Measurements from ENCODE around the gene CD46. TPM values are rescaled to one million over a fixed set of nuclear protein-coding genes. Genes with fewer than 3 reads are reported as not detected.
A peak's percentile ranks its signal among the peaks of the same experiment; 100 is the strongest.

The CD46 gene
- total and polyA plus RNA-seq, 11 donors, result 40.6 to 133 (median 93.9) TPM

DNA sequence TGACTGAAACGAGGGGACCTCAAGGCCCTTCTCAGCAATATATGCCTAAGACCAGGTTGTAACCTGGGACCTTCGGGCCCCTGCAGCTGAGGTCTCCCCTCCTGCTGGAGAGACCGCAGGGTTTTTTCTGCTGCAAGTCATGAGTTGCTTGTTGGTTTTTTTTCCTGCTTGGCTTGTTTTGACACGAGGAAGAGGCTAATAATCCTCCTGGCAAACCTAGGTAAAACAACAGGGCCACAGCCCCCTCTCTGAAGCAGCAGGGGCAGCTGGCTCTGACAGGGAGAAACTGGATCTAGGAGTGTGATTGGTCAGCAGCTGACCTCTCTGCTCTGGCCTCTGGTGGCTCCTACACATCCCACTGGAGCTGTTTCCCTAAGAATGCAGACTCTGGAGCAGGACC is 90.0 kb downstream of the CD46 start:
- no peaks in the 10 kb centered on the region for H3K9me3 ChIP-seq
- no peak for ATAC-seq
- no peak for DNase-seq
- no peaks in the 10 kb centered on the region for H3K27me3 ChIP-seq
- intact Hi-C loops (cut with DNase I), result no loop called here
- H3K4me3 ChIP-seq, result no peak overlapping the region
- peaks cover 4 to 79% (median 54%) of the 10 kb centered on the region in 12 donors for H3K4me1 ChIP-seq
- 68 to 77% (median 72%) methylated on average over 4 of the region's 4 CpGs for WGBS, 4 donors
- no peak overlapping the region for H3K27ac ChIP-seq
- TF ChIP-seq, protein P1, sequence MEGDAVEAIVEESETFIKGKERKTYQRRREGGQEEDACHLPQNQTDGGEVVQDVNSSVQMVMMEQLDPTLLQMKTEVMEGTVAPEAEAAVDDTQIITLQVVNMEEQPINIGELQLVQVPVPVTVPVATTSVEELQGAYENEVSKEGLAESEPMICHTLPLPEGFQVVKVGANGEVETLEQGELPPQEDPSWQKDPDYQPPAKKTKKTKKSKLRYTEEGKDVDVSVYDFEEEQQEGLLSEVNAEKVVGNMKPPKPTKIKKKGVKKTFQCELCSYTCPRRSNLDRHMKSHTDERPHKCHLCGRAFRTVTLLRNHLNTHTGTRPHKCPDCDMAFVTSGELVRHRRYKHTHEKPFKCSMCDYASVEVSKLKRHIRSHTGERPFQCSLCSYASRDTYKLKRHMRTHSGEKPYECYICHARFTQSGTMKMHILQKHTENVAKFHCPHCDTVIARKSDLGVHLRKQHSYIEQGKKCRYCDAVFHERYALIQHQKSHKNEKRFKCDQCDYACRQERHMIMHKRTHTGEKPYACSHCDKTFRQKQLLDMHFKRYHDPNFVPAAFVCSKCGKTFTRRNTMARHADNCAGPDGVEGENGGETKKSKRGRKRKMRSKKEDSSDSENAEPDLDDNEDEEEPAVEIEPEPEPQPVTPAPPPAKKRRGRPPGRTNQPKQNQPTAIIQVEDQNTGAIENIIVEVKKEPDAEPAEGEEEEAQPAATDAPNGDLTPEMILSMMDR (IDR thresholded peaks at IDR 0.05), result no peak
- peaks cover 0 to 36% (median 0%) of the 10 kb centered on the region in 9 donors for H3K36me3 ChIP-seq

GRCh38 chr1:207842506-207842905 is 90.7 kb downstream of the CD46 start:
- no peak for TF ChIP-seq POLR2A (IDR thresholded peaks at IDR 0.05)
- TF ChIP-seq, protein P1 (IDR thresholded peaks at IDR 0.05), result no peak
- intact Hi-C loops (cut with DNase I), result no loop called here
- Histone ChIP-seq H3K9me3 (no peaks in the 10 kb centered on the region), H3K27me3 (no peaks in the 10 kb centered on the region), H3K4me1 (peaks cover 4 to 79% (median 51%) of the 10 kb centered on the region in 12 donors), H3K36me3 (peaks cover 0 to 36% (median 0%) of the 10 kb centered on the region in 9 donors), H3K27ac (no peak overlapping the region), H3K4me3 (no peak overlapping the region)
- DNase-seq (no peak), ATAC-seq (no peak)
- 79 to 91% (median 85%) methylated on average over 5 to 6 of the region's 6 CpGs for WGBS, 4 donors

- WGBS, 4 donors, result 84 to 90% (median 85%) methylated on average over 2 of the region's 2 CpGs
- Histone ChIP-seq H3K27ac (peak overlapping the region in 2 of 12 donors; percentile 47 to 59), H3K36me3 (peaks cover 0 to 36% (median 0%) of the 10 kb centered on the region in 9 donors), H3K9me3 (no peaks in the 10 kb centered on the region), H3K4me1 (peaks cover 8 to 81% (median 51%) of the 10 kb centered on the region in 12 donors), H3K4me3 (no peak overlapping the region), H3K27me3 (no peaks in the 10 kb centered on the region)
- ATAC-seq (no peak), DNase-seq (no peak)
- TF ChIP-seq, protein P1 (IDR thresholded peaks at IDR 0.05), result no peak
- TF ChIP-seq POLR2A (IDR thresholded peaks at IDR 0.05), result no peak
- intact Hi-C loops (cut with DNase I), result no loop called here
Measured at GRCh38 chr1:207844371-207844770, 92.5 kb downstream of the CD46 start.

MicroRNAs within 50 kb of the gene (microRNA counts, 767-probe panel; counts per million panel counts)
- microRNA hsa-miR-29b-3p, result 4,294 to 4,867 counts per million in 2 donors
- 4,382 to 4,590 counts per million in 2 donors for microRNA hsa-miR-29c-3p

Other genes starting within 250 kb of the CD46 start
- gene CR1L, start 106.9 kb upstream of the CD46 start, total RNA-seq, result 1 to 10 TPM in 1 of 9 donors, under 1 TPM in 1, not detected in 7; 0.41 to 1.1 TPM
- gene CR1L, start 106.9 kb upstream of the CD46 start, polyA plus RNA-seq, result not detected
- gene CD34, start 159.1 kb downstream of the CD46 start, total RNA-seq, result 100 to 1,000 TPM in 1 of 9 donors, 10 to 100 TPM in 8; 43.6 to 103 (median 63.8) TPM
- gene CD34, start 159.1 kb downstream of the CD46 start, polyA plus RNA-seq, result 10 to 100 TPM; 37.4 to 41.8 TPM

All from heart left ventricle (tissue), 16 donors.